GM19467 (cell line): ENCODE results near the gene DMBX1.

ENCODE experiments used
- ATAC-seq: cut with Tn5 transposase; IDR thresholded peaks from one replicate; pipeline ENCODE4 v1.9.1; 2021; ENCODE audit warnings: mild to moderate bottlenecking, moderate library complexity; ENCODE audit not compliant: unreplicated experiment

DMBX1 gene

GRCh38 chr1:46489638-46490405 lies at the start of gene DMBX1:
Gene DMBX1, plus strand, starts transcription at chr1:46489836. Its CDS starts 17,175 bp downstream, at chr1:46507011.
- no peak for ATAC-seq

- no peak for ATAC-seq
Observed at GRCh38 chr1:46440478-46440877, 49.2 kb upstream of the DMBX1 start.

- peak; percentile 73 for ATAC-seq
Observed at GRCh38 chr1:46442317-46443161, 47.1 kb upstream of the DMBX1 start.

GRCh38 chr1:46444466-46444865 lies 45.2 kb upstream of the DMBX1 start:
- no peak for ATAC-seq

- ATAC-seq: no peak
Observed at GRCh38 chr1:46445773-46446256, 43.8 kb upstream of the DMBX1 start.

GRCh38 chr1:46446646-46447498 lies 42.8 kb upstream of the DMBX1 start:
- ATAC-seq: no peak

GRCh38 chr1:46447499-46448108 lies 42.0 kb upstream of the DMBX1 start:
- no peak for ATAC-seq

- no peak for ATAC-seq
Observed at GRCh38 chr1:46448109-46448911, 41.3 kb upstream of the DMBX1 start.

GRCh38 chr1:46449223-46450159 lies 40.1 kb upstream of the DMBX1 start:
- ATAC-seq: no peak

GRCh38 chr1:46450160-46450517 lies 39.5 kb upstream of the DMBX1 start:
- no peak for ATAC-seq

- no peak for ATAC-seq
Observed at GRCh38 chr1:46451948-46452930, 37.4 kb upstream of the DMBX1 start.

- ATAC-seq: no peak
Observed at GRCh38 chr1:46452931-46453325, 36.7 kb upstream of the DMBX1 start.

GRCh38 chr1:46453449-46453848 lies 36.2 kb upstream of the DMBX1 start:
- no peak for ATAC-seq

GRCh38 chr1:46455951-46456350 lies 33.7 kb upstream of the DMBX1 start:
- no peak for ATAC-seq

- ATAC-seq: no peak
Observed at GRCh38 chr1:46456411-46456963, 33.1 kb upstream of the DMBX1 start.

- ATAC-seq: no peak
Observed at GRCh38 chr1:46457178-46457577, 32.5 kb upstream of the DMBX1 start.

GRCh38 chr1:46458190-46458589 lies 31.4 kb upstream of the DMBX1 start:
- no peak for ATAC-seq
